Stimulated activated CD8-positive, alpha-beta memory T cell treated with anti-CD3 and anti-CD28 coated beads, Interleukin-15, amount 100 ng/mL, for 1 hour (primary cell): ENCODE measurements around the gene MRPL32.

Experiments
- DNase-seq: peaks from one replicate; pipeline ENCODE4 v3.0.0-alpha.2; 2020; ENCODE audit warnings: low read depth

Gene MRPL32

GRCh38 chr7:42926204-42926603 lies 6.0 kb upstream of the MRPL32 start:
- no peak for DNase-seq

GRCh38 chr7:42928754-42929153 lies 3.4 kb upstream of the MRPL32 start:
- DNase-seq: no peak

- DNase-seq: no peak
Measured at GRCh38 chr7:42929449-42929848, 2.7 kb upstream of the MRPL32 start.

GRCh38 chr7:42930889-42931288 lies 1.3 kb upstream of the MRPL32 start:
- no peak for DNase-seq

GRCh38 chr7:42931447-42931833 lies 736 bp upstream of the MRPL32 start:
- no peak for DNase-seq

- no peak for DNase-seq
Measured at GRCh38 chr7:42932811-42933591, 825 bp downstream of the MRPL32 start.

GRCh38 chr7:42934291-42934690 lies 2.1 kb downstream of the MRPL32 start:
- DNase-seq: no peak

- DNase-seq: no peak
Measured at GRCh38 chr7:42935861-42936260, 3.7 kb downstream of the MRPL32 start.

GRCh38 chr7:42939457-42940240 lies 7.5 kb downstream of the MRPL32 start:
- no peak for DNase-seq

- peak; percentile 64 for DNase-seq
Measured at GRCh38 chr7:42940985-42941847, 9.0 kb downstream of the MRPL32 start.

- no peak for DNase-seq
Measured at GRCh38 chr7:42945821-42946626, 13.8 kb downstream of the MRPL32 start.

GRCh38 chr7:42946627-42946950 lies 14.4 kb downstream of the MRPL32 start:
- DNase-seq: no peak

GRCh38 chr7:42947521-42947920 lies 15.3 kb downstream of the MRPL32 start:
- no peak for DNase-seq

- no peak for DNase-seq
Measured at GRCh38 chr7:42950417-42950816, 18.2 kb downstream of the MRPL32 start.

- DNase-seq: no peak
Measured at GRCh38 chr7:42952328-42952727, 20.2 kb downstream of the MRPL32 start.

GRCh38 chr7:42953994-42954393 lies 21.8 kb downstream of the MRPL32 start:
- no peak for DNase-seq

GRCh38 chr7:42956062-42956461 lies 23.9 kb downstream of the MRPL32 start:
- DNase-seq: no peak

GRCh38 chr7:42959549-42959948 lies 27.4 kb downstream of the MRPL32 start:
- DNase-seq: no peak

- DNase-seq: no peak
Measured at GRCh38 chr7:42960762-42961161, 28.6 kb downstream of the MRPL32 start.

- DNase-seq: no peak
Measured at GRCh38 chr7:42961170-42961569, 29.0 kb downstream of the MRPL32 start.

GRCh38 chr7:42964293-42964692 lies 32.1 kb downstream of the MRPL32 start:
- DNase-seq: no peak
